Measurements from ENCODE around the gene SLC32A1. TPM values are rescaled to one million over a fixed set of nuclear protein-coding genes. Genes with fewer than 3 reads are reported as not detected.

The SLC32A1 gene
- total and polyA plus RNA-seq, 9 donors, result not detected

DNA sequence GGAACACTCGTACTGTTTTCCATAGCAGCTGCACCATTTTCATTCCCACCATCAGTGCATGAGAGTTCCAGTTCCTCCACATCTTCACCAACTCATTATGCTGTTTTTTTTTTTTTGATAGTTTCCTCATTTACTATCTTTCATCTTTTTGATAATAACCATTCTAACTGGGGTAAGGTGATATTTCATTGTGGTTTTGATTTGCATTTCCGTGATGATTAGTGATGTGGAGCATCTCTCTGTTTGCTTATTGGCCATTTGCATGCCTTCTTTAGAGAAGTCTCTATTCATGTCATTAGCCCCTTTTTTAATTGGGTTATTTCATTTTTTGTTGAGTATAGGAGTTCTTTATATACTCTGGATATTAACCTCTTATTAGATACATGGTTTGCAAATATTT, 49.9 kb downstream of the SLC32A1 start:
- no peak for DNase-seq
- Histone ChIP-seq H3K9me3 (peaks cover 0 to 4% of the 10 kb centered on the region in 2 donors), H3K27ac (no peak overlapping the region), H3K4me1 (ENCODE audit: insufficient read depth) (no peaks in the 10 kb centered on the region), H3K4me3 (no peak overlapping the region), H3K27me3 (no peaks in the 10 kb centered on the region), H3K36me3 (no peaks in the 10 kb centered on the region)
- WGBS, 3 donors, result 69 to 99% (median 98%) methylated on average over 2 of the region's 2 CpGs
- no peak for TF ChIP-seq EP300 (IDR thresholded peaks at IDR 0.05)
- TF ChIP-seq, protein P1, sequence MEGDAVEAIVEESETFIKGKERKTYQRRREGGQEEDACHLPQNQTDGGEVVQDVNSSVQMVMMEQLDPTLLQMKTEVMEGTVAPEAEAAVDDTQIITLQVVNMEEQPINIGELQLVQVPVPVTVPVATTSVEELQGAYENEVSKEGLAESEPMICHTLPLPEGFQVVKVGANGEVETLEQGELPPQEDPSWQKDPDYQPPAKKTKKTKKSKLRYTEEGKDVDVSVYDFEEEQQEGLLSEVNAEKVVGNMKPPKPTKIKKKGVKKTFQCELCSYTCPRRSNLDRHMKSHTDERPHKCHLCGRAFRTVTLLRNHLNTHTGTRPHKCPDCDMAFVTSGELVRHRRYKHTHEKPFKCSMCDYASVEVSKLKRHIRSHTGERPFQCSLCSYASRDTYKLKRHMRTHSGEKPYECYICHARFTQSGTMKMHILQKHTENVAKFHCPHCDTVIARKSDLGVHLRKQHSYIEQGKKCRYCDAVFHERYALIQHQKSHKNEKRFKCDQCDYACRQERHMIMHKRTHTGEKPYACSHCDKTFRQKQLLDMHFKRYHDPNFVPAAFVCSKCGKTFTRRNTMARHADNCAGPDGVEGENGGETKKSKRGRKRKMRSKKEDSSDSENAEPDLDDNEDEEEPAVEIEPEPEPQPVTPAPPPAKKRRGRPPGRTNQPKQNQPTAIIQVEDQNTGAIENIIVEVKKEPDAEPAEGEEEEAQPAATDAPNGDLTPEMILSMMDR (IDR thresholded peaks at IDR 0.05), result no peak
- TF ChIP-seq POLR2A (IDR thresholded peaks at IDR 0.05), result no peak
- intact Hi-C loops (cut with DNase I), result no loop called here

DNA sequence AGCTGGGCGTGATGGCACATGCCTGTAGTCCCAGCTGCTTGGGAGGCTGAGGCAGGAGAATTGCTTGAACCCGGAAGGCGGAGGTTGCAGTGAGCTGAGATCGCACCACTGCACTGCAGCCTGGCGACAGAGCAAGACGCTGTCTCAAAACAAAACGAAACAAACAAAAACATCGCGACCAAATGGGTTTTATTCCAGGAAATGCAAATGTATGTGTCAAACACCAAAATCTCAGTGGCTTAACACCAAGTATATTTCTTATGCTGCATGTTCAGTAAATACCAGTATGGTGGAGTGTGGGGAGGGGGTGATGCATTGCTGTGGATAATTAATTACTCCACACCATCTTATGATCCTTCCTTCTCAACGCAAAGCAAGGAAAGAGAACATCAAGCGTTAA, 52.1 kb downstream of the SLC32A1 start:
- H3K36me3 ChIP-seq, result no peaks in the 10 kb centered on the region

More for the DNA sequence above, 52.1 kb downstream of the SLC32A1 start:
- DNase-seq, result no peak
- H3K27me3 ChIP-seq, result no peaks in the 10 kb centered on the region
- intact Hi-C loops (cut with DNase I), result no loop called here
- TF ChIP-seq, protein P1 (IDR thresholded peaks at IDR 0.05), result no peak
- no peak for TF ChIP-seq POLR2A (IDR thresholded peaks at IDR 0.05)
- TF ChIP-seq EP300 (IDR thresholded peaks at IDR 0.05), result no peak
- no peaks in the 10 kb centered on the region for H3K4me1 ChIP-seq (ENCODE audit: insufficient read depth)
- 94 to 98% (median 97%) methylated on average over 11 of the region's 11 CpGs for WGBS, 3 donors
- no peak overlapping the region for H3K27ac ChIP-seq
- peaks cover 0 to 4% of the 10 kb centered on the region in 2 donors for H3K9me3 ChIP-seq
- H3K4me3 ChIP-seq, result no peak overlapping the region

Small RNAs within 50 kb of the gene (small RNA-seq; reads per million reads assigned to genes)
- not detected for gene RF00017

Other genes starting within 250 kb of the SLC32A1 start
- gene ADIG, start 143.3 kb upstream of the SLC32A1 start, total RNA-seq, result not detected
- gene ADIG, start 143.3 kb upstream of the SLC32A1 start, polyA plus RNA-seq, result not detected
- gene ARHGAP40, start 122.7 kb upstream of the SLC32A1 start, total RNA-seq, result not detected
- not detected for gene ARHGAP40, start 122.7 kb upstream of the SLC32A1 start, polyA plus RNA-seq
- gene ACTR5, start 24.0 kb downstream of the SLC32A1 start, total RNA-seq, result 10 to 100 TPM in 4 of 7 donors, 1 to 10 TPM in 3; 6.2 to 12.3 (median 10.6) TPM
- 1 to 10 TPM; 6.8 to 7.1 TPM for gene ACTR5, start 24.0 kb downstream of the SLC32A1 start, polyA plus RNA-seq
- gene PPP1R16B, start 81.2 kb downstream of the SLC32A1 start, total RNA-seq, result 10 to 100 TPM in 1 of 7 donors, 1 to 10 TPM in 4, under 1 TPM in 2; 0.92 to 56.4 (median 2.9) TPM
- 10 to 100 TPM in 1 of 2 donors, 1 to 10 TPM in 1; 2.5 to 11.2 TPM for gene PPP1R16B, start 81.2 kb downstream of the SLC32A1 start, polyA plus RNA-seq
- under 1 TPM in 6 of 7 donors, not detected in 1; 0.18 to 0.80 (median 0.56) TPM for gene FAM83D, start 201.9 kb downstream of the SLC32A1 start, total RNA-seq
- 1 to 10 TPM in 1 of 2 donors, under 1 TPM in 1; 0.52 to 2.5 TPM for gene FAM83D, start 201.9 kb downstream of the SLC32A1 start, polyA plus RNA-seq
- gene DHX35, start 237.9 kb downstream of the SLC32A1 start, total RNA-seq, result 10 to 100 TPM; 11.3 to 14.5 (median 12.4) TPM
- 10 to 100 TPM; 11.2 TPM for gene DHX35, start 237.9 kb downstream of the SLC32A1 start, polyA plus RNA-seq

All from ovary (tissue), 9 donors.